DLD1 (cell line): ENCODE results near the gene PAM.
"Not testable (repeated sequence)": the region's sequence is repeated elsewhere in the genome, so short reads cannot be mapped to it uniquely, and the experiment has no call there.

Experiments used
- in situ Hi-C: cut with HindIII; loops from 2 replicates; pipeline ENCODE4 v1.10.0; 2017; ENCODE audit warnings: low sequenced_read_pairs

Gene PAM

GRCh38 chr5:103035701-103036100, 280.6 kb downstream of the PAM start:
- in situ Hi-C loops: no loop called here

DNA sequence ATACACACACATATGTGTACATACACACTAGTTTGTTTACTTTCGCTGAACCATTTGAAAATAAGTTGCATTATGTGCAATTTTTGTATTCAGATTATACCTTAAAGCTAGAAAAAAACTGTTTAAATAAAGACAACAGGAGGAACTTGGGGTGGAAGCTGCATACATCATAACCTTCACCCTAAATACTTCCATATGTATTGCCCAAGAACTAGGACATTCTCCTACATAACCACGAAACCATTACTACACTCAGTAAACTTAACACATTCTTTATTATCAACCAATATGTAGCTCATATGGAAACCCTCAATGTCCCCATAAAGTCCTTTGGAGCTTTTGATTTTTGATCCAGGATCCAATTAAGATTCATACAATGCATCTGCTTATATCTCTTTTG, 281.5 kb downstream of the PAM start:
- in situ Hi-C loops: no loop called here

GRCh38 chr5:103037673-103038455, 282.8 kb downstream of the PAM start:
- in situ Hi-C loops: no loop called here

DNA sequence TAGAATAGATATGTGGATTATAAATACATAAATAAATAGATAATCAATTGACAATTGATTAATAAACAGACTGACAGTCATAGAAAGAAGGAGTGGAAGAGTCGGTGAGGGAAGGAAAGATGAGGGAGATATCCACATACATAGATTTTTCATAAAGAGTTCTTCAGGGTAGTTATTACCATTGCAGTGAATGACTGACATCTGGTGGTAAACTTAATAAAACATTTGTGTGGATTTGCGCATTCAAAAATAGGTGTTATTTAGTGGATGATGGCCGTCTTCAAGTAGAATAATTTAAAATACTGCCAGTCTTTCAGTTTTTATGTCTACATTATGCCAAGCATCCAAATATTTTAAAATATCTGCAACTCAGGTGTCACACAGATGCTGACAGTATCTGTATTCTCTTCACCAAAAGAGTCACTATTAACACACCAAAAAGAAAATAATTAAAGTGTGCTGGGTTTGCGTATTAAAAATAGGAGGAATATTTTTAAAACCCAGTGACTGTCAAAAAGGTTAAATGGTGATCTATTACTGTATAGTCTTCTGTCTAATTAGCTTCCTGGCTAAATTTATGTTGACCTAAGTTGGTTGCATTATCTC, 286.1 kb downstream of the PAM start:
- in situ Hi-C loops: no loop called here

DNA sequence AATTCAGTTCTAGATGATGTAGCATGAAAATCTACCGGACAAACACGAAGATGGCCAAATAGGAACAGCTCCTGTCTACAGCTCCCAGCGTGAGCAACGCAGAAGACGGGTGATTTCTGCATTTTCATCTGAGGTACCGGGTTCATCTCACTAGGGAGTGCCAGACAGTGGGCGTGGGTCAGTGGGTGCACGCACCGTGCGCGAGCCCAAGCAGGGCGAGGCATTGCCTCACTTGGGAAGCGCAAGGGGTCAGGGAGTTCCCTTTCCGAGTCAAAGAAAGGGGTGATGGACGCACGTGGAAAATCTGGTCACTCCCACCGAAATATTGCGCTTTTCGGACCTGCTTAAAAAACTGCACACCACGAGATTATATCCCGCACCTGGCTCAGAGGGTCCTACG, 291.6 kb downstream of the PAM start:
- in situ Hi-C loops: not testable (repeated sequence)

DNA sequence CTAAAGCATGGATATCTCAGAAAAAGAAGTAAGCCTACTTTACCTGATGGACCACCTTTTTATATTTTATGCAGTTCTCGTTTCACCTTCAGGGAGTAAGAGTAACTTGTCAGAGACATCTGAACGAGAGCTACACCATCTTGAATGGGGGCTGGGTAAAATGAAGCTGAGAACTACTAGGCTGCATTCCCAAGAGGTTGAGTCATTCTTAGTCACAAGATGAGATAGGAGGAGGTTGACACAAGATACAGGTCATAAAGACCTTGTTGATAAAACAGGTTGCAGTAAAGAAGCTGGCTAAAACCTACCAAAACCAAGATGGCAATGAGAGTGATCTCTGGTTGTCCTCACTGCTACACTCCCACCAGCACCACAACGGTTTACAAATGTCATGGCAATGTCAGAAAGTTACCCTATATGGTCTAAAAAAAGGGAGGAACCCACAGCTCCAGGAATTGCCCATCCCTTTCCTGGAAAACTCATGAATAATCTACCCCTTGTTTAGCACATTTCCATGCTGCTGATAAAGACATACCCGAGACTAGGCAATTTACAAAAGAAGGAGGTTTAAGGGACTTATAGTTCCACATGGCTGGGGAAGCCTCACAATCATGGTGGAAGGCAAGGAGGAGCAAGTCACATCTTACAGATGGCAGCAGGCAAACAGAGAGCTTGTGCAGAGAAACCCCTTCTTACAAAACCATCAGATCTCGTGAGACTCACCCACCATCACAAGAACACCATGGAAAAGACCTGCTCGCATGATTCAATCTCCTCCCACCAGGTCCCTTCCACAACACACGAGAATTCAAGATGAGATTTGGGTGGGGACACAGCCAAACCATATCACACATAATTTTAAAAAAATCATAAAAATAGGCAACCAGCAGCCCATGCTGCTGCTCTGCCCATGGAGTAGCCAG, 302.4 kb downstream of the PAM start:
- in situ Hi-C loops: no loop called here

DNA sequence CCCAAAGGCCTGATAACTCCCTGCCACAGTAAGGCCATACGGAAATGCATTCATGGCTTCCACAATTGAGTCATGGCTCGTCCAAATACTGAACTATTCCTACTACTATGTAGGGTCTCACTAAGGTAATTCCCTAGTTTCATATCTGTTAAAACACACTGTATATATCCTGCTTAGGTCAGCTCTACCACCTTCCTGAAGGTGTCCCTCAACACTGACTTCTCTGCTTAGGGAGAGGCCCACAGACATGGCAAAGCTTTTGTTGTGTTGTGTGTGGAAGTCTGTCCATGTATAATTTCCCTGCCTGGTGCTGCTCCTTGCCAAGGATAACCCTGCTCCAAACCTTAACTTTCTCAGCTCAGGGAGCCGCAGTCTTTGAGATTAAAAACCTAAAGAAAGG, 304.4 kb downstream of the PAM start:
- in situ Hi-C loops: no loop called here

- in situ Hi-C loops: no loop called here
These were observed 305.4 kb downstream of the PAM start for GRCh38 chr5:103060424-103060954.

DNA sequence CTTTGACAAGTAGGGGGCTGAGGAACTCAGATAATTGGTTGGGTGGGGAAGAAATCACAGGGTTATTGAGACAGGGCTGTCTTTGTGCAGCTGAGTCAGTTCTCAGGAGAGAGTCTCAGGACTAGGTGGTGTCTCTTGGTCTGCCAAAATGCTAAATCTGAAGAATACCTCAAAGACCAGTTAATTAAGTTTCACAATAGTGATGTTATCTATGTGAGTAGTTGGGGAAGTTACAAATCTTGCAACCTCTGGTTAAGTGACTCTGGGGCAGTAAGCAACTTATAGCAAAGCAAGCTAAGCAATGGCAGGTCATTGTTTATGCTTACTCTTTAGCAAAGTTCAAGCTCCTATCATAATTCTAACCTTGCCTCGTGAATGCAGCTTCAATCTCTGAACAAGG, 311.2 kb downstream of the PAM start:
- in situ Hi-C loops: no loop called here

- in situ Hi-C loops: not testable (repeated sequence)
These were observed 318.4 kb downstream of the PAM start for GRCh38 chr5:103073500-103073899.

DNA sequence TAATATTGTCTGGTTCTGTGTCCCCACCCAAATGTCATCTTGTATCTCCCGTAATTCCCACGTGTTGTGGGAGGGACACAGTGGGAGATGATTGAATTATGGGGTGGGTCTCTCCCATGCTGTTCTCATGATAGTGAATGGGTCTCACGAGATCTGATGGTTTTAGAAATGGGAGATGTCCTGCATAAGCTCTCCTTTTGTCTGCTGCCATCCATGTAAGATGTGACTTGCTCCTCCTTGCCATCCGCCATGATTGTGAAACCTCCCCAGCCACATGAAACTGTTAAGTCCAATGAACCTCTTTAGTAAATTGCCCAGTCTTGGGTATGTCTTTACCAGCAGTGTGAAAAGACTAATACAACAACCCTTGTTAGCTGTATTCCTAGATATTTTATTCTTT, 320.3 kb downstream of the PAM start:
- in situ Hi-C loops: no loop called here
